ENCODE measurements around the gene OTOF.

OTOF gene

DNA sequence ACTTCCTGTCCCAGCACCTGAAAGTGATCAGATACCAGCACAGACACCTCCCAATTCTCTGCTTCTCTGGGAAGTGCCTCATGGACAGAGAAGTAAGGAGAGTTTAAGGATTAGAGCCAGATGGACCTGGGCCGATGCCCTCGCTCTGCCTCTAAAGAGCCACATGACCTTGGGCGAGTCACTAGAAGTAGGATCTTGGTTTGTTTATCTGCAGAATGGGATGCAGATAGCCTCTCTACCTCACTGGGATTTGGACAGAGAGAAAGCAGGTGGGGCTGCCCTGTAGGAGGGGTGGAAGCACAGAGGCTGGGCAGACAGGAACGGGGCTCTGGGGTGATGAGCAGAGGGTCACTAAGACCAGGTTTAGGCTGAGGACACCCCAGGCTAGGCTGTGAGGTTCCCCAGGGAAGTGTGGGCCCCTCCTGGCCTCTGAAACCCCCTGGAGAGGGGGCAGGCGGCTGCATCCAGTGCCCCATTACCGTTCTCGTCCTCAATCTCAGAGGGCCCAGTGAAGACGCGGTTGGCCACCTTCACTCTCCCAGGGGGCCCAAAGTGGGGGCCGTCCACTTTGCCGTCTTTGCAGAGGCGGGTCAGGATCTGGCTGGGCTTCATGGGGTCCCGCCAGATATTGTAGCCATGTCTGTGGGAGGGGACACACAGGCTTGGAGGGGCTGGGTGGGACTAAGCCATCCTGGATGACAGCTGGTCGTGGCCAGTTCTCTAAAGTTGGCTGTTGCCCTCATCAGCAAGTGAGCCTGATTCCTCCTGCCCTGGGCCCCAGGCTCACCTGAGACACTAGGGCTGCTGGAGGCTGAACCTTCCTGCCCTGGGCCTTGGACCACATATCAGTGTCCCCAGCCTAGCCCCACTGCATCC lies 13.3 kb downstream of the OTOF start:
- no peak for DNase-seq

DNA sequence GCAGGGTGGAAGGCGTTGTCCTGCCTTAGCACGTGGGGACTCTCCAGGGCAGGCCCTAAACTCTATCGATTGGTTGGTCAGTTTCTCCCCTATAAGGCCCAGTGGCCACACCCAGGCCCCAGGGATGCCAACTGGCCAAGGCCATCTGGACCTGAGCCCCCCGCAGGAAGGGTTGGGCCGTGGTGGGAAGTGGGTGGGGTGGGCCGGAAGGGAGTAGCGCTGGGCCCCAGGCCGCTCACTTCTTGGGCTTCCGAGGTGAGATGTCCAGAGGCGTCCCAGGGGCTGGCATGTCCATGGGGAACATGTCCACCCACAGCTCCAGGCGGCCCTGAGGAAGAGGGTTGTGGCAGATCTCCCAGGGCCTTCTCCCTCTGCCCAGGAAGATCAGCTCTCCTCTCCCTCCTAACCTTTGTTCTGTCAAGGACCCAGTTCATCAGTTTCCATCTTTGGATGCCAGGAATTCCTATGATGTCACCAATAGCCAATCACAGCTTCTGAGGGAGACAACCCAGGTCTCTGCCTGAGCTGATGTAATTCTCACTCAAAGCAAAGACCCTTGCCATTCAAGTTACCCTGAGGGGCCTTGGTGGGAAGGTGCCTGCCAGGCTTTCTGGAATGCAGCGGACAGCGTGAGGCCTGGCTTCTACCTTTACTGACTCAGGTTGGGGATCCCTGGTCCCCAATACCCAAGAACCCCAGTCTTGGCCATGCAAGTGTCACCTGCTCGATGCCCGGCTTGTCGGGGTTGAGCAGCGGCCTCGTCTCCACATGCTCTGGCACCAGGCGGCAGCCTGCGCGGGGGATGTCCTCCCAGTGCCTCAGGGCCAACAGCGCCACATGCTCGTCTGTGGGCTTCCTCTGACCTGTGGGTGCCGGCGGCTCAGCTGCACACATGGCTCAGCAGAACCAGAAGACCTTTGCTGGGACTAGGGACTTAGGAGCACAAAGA lies 14.4 kb downstream of the OTOF start:
- DNase-seq, result no peak

DNA sequence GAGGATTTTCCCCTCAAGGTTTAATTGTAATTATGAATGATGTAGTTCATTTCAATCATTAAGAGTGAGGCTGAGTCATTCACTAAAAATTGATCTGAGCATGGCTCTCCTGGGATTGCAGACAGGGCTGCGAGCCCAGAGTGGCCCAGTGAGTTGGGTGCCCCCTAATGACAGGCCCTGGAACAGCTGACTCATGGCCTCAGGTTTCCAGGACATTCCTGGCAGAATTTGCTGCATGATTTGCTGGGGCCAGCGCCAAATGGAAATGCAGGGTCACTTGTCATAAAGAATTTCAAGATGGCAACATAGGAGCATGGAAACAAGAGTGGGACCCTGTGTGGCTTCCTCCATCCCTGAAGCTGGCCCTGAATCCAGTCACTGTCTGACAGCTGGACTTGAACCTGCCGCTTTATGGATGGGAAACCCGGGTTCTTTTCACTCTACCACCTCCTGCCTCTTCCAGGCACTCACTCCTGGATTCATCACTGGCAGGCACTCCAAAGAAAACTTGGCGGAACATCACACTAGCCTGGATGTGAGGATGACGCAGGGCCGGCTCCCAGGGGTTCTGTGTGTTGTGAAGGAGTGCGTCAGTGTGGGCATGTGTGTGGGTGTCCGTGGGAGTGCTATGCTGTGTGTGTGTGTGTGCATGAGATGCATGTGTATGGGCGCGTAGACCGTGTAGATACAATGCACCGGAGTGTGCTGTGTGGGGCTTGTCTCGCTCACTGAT lies 15.2 kb downstream of the OTOF start:
- no peak for DNase-seq

DNA sequence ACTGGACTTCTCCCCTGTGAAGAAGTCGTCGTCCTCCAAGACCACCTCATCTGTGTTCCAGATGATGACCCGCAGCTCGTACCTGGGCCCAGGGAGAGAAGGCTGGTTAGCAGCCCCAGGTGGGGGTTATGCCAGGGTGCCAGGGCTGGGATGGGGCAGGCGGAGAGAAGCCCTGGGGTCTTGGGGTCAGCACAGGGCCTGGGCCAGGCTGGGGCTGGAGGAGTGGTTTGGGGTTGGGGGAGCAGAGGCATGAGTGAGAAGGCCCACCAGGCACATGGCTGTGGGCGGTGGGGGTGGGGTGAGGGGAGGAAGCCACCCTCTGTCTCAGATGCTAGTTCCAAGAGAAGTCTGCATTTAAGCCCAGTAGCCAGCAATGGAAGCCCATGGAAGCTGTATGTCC lies 15.8 kb downstream of the OTOF start:
- no peak for DNase-seq

DNA sequence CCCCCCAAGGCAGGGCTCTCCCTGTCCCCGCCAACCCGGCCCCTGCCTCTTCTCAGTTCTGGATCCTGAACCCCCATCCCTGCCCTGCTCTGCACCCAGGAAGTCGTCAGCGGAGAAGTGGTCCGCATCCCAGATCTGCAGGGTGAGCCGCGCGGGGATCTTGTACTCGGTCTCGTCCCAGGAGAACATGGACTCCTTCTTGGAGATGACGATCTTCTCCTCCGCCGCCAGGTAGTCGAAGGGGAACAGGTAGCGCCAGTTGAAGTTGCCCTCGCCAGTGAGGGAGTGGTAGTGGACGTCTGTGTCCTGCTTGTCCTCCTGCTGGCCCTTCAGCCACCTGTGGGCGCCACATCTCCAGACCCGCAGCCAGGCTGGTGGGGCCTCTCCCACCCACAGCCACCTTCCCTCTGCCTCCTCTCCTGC lies 16.3 kb downstream of the OTOF start:
- DNase-seq, result no peak

DNA sequence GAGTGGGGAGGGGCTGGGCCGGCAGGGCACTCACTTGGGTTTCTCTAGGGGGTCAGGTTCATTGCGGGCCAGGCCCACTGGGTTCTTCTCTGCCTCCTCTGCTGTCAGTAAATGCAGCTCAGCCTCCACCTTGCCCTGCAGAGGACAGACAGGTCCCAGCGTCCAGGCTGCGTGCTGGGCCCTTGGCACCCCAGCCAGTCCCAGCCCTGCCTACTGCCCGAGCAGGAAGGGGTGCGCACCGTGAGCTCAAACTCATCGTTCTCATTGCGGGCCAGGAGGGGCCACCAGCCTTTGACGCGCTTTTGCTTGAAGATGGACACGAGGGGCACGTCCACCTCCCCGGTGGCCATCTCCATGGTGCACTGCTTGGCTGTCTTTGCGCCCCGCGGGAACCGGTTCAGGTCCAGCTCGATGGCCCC lies 17.3 kb downstream of the OTOF start:
- DNase-seq, result no peak

DNA sequence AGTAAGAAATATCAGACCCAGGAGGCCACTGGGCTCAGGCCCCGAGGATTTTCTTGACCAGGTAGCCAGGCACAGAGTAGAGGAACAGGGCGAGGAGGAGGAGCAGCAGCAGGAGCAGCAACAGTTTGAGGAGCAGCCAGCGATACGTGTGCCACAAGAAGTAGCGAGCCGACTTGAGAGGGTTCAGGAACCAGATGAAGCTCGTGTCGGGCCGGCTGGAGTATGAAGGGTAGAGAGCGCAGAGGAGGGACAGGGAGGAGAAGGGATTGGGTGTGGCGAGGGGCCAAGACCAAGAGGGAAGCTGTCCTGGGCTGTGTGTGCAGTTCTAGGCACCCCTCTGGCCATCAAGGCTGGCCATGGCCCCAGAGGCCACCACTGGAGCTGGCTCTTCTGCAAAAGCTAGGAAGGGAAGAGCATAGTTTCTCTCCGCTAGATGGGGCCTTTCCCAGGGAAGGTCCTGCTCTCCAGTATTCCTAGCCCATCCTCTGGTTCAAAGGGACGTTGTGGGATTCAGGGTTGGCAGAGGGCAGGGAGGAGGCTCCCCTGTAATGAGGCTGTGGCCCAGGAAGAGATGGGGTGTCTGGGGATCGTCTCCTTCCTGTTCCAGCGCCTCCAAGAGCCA lies 17.8 kb downstream of the OTOF start:
- DNase-seq, result no peak

DNA sequence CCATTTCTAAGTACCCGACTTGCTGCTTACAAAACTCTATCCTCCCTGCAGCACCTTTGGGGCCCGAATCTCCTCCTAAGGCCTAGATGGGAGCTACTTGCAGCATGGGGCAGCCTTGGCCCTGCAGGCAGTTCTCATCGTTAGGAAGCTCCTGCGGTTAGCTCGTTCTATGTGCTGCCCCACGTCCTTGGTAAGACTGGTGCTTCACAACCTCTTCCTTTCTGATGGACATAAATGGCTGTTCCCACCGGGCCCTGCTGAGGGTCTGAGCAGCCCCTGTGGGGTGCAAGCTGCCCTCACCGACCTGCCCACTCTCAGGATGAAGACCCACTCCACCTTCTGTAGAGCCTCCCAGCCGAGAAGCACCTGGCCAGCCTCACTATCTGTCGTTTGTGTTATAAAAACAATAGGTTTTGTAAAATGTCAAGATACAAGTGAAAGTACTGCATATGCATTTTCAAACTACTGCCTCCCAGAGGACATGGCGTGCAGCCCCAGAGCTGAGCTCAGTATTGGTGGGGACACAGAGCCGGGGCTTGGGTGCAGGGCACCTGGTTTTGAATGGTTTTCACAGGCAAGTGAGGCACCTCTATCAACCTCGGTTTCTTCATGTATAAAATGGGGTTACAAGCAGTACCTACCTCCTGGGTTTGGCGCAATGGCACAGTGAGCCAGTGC lies 19.4 kb downstream of the OTOF start:
- DNase-seq, result no peak

DNA sequence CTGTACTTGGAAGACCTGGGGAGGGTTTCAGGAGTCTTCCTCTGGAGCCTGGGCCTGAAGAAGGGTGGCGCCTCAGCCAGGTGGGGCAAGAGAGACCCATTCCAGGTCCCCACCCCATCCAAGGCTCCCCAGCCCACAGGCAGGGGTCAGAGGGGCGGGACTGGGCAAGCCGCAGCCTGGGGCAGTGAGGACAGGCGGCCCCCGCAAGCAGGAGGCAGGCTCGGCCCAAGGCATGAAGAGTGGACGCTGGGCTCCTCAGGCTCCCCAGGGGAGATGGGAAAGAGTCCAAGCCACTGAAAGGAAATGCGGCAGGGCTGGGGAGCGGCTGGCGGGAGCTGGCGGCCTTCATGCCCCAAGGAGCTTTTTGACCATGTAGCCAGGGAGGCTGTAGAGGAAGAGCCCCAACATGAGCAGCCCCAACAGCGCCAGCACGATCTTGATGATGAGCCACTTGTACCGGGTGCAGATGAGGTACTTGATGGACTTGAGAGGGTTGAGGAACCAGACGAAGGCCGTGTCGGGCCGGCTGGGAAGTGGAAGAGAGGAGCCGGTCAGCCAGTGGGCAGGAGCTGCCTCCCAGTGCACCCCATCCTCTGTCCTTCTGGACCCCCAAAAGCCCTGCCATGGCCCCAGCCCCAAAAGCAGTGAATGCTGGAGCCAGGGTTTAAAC lies 20.1 kb downstream of the OTOF start:
- DNase-seq, result no peak

DNA sequence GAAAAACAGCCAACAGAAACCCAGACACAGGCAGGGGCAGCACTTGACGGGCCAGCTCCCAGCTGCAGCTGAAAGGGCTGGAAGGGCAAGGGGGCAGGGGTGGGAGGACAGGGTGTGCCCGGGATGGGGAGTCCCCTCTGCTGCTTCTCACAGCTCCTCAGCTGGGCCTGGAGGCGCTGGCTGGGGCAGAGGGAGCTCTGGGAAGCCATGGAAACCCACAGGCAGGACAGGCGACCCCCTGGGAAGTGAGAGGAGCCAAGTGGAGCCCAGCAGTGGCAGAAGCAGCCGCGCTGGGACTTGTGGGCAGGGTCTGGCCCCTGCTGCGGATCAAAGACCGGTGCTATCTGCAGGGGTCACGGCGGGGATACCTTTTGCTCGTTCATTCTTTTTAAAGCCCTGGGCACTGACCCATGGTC lies 20.7 kb downstream of the OTOF start:
- no peak for DNase-seq

DNA sequence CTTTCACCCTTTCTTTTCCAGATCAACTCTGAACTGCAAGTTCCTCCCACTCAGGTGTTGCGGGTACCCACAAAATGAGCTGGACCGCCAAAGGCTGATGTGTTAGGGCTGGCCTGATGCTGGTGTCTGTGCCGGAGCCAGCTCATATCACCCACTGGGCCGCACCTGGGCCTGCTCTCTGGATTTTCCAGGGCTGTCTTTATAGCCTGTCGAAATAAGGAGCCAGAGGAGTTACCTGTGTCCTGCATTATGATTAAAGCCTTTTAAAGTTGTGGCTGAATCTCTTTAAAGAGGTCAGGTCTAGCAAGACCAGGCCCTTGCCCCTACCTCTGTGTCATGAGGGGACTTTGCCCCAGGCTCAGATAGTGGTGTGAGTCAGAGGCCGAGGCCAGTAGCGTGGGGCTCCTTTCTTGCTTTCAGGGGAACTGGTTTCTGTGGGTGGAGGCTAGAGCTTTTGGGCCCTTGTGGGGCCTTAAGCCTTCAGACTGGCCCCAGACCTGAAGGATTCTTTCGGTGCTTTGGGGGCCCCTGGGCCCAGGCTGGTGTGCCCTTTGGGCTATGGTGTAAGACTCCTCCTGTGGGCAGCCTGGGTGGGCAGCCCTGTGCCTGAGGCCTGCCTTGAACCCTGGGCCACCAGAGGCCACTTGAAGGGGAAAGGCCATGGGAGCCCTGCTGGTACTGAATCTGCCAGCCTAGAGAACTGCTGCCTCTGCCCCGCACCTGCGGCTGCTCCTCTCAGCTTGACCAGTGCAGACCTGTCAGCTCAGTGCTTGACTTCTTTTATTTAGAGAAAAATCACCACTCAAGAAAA lies 21.3 kb downstream of the OTOF start:
- no peak for DNase-seq

DNA sequence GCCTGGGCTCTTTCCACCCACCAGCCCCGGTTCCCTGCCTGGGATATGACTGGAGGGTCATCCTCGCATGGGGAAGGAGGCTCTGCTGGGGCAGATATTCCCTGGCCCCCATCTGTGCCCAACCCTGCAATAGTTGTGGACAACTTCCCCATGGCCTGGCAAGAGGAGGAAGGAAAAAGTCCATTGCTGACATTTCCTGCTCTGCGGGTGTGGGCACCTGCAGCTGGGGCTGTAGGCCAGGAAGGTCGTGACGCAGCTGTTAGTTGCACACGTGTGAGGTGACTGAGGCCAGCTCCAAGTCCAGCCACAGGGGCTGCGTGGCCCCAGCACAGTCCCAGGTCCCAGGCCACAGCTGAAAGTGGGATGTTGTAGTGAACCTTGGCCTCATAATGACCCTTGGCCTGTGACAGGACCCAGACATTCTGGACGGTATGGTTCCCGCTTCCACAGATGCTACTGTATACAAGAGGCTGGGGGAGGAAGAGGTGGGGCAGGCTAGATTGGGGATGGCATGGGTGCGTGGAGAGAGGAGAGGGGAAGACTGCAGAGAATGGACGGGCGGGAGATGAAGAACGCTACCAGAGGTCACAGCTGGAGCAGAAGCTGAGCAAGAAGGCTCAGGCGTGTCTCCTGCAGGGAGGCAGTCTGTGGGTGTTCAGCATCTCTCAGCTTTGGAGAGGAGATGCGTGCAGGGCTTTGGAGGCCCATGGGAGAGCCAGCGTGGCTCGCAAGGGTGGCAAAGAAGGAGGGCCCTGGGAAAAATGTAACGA lies 22.1 kb downstream of the OTOF start:
- DNase-seq, result no peak

DNA sequence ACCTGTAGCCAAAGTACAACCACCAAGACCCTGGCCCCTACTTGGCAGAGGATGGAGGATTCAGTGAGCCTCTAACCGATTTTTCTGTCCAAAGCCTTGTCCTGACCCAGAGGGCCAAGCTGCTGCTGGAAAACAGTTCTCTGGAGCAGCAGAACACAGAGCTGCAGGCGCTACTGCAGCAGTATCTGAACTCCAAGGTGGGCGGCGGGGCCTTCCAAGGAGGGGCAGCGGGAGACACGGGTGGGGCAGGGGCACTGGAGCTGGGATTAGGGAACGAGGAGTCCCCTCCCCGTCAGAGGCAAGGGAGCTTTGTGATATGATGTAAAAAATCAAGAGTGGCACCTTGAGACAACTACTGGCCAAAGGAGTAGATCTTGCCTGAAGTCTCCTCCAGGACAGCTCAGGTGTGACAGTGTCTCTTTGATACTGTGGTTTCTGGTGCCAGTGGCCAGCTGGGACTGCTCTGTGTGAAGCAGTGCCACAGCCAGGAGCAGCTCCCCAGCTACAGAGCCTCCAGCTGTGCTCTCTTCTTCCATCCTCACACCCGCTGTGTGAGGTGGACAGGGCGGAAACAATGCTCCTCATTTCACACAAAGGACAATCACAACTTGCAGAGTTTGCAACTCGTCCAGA lies 22.8 kb downstream of the OTOF start:
- DNase-seq, result no peak

DNA sequence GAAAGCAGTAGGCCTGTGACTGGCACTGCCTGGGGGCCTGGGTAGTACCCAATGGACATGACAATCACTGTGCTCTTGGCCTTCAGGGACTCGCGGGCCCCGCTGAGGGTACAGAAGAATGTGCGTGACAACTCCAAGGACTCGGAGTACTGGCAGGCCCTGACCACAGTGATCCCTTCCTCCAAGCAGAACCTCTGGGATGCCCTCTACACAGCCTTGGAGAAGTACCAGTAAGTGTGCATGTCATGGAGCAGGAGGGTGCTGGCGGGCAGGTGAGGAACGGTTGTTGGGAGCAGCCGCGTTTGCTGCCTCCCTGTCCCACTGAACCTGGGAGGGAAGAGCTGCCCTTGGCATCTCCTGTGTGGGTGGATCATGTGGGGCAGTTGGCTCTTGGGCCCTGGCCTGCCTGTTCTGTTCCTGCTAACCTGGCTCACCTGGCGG lies 23.3 kb downstream of the OTOF start:
- no peak for DNase-seq

DNA sequence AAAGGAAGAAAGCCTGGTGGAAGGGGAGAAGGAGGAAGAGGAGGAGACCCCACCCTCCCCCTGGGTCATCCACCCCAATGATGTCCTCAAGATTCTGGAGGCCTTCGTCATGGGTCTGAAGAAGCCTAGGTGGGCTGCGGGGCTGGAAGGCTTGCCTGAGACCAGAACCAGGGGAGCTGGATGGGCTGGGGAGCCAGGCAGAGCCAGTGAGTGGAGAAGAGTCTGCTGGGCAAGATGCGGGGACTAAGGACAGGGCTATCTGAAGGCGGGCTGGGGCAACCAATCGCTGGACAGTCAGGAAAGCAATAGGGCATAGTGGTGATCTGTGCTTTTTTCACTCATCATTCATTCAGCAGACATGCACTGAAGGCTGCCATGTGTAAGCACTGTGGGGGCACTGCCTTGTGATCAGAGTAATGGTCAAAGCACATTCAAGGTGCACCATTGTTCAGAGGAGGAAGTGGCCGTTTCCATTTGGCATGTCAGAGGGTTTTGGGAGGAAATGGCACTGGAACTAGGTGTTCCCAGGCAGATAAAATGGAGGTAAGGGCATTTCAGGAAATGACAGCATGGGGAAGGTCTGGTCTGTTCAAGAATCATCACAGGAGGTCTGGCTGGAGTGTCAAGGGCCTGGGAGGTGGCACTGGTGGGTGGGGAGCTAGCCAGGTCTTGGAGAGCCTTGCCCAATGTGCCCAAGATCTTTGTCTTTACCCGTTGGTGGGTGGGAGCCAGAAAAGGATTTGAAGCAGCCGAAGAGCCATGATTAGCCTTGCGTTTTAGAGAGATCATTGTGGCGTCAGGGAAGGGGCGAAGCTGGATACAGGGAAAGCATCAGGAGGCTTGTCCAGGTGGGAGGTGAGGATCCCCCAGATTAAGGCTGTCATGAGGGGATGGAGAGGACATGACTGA lies 24.2 kb downstream of the OTOF start:
- DNase-seq, result no peak

DNA sequence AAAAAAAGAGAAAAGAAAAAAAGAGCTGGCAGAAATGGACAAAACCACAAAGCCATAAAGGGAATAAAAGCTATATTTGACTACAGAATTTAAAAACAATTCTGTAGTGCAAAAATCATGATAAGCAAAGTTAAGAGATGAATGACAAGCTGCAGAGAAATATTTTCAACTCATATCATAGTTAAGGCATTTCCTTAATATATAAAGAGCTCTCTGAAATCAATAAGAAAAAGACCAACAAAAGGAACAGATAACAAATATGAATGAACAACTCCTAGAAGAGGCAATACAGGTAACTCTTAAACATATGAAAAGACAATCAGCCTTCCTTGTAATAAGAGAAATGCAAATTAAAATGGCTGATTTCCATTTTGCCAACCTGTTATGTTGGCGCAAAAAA lies 26.2 kb downstream of the OTOF start:
- DNase-seq, result no peak

DNA sequence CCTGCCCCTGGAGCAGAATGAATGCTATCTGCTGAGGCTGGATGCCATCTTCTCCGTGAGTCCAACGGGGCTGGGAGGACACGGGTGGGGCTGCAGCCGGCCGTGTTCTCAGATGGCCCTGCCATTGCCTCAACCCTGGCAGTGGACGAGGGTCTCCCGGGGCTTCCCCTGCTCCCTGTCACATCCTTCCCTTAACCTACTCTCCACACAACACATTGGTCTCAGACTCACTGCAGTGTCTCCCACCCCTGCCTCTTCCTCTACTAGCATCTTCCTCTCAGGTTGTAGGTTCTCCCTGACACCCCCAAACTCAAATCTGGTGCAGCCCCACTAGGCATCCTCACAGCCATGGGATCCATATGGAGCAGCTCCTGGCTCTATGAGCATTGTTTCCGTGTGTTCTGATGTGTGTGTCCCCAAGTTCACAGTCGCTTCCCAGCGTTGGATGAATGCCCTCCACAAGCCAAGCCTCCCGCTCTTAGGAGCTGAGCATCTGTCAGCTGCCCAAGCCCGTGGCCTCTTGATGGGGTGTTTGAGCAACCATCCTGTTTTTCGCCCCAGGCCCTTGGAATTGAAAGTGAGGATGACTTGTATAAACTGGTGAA lies 27.8 kb downstream of the OTOF start:
- DNase-seq, result no peak

All from activated CD4-positive, alpha-beta T cell treated with anti-CD3 and anti-CD28 coated beads for 4 hours (primary cell).